GM18858 (cell line): Measurements from ENCODE around the gene SFXN3.
"Not testable (repeated sequence)": the region's sequence is repeated elsewhere in the genome, so short reads cannot be mapped to it uniquely, and the experiment has no call there.

Experiments
- ATAC-seq: cut with Tn5 transposase; IDR thresholded peaks from one replicate; pipeline ENCODE4 v1.9.1; 2021; ENCODE audit not compliant: unreplicated experiment

Gene SFXN3

DNA sequence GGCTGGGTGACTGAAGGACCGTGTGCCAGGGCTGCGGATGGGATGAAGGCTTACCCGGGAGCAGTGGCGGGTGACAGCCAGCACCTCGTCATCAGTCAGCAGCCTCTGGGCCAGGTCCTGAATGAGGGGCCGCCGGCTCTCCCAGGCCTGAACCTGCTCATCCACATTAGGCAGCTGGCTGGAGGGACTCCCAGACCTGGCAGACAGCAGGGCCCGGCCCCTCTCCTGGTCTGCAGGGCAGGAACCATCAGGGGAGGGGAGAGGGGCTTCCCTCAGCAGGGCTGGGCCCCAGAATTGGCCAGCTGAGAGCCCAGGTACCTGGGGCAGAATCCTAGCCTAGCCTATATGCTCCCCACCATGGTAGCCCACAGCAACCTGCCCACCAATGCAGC lies 15.5 kb upstream of the SFXN3 start:
- ATAC-seq, result no peak

DNA sequence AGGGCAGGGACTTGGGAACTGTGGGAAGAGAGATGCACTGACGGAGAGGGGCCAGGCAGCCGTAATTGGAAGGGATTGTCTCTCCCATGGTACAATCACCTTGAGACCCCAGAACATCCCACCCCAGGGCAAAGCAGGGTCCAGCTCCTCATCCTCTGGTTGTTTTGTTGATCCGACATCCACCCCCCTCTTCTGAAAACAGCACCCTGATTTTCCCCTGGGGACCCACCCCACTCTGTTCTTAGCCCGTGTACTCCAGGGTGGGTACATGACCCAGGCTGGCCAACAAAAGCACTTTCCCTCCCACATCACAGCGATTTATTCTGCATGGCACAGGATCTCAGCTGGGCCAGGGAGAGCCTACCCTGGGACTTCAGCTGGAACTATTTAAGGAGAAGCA lies 14.2 kb upstream of the SFXN3 start:
- ATAC-seq, result no peak

DNA sequence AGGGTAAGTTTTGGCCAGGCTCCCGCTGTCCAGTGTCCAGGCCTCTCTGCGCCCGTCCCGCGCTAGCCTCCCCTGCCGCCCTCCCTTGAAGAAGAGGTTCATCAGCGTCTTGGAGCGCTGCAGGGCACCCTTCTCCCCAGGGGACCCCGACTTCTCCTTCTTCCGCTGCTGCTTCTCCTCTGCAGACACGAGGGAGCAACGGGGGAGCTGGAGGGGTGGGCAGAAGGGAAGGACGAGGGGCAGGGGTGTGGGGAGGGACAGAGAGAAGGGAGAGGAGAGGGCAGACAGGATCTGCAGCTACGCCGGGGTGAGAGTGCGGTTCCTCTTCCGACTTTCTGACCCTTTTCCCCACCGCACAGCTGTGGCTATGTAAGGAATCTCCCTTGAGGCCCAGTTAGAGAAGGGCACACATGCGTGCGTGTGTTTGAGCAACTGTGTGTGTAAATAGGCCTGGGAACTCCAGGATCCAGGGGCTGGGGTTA lies 12.9 kb upstream of the SFXN3 start:
- ATAC-seq, result no peak

DNA sequence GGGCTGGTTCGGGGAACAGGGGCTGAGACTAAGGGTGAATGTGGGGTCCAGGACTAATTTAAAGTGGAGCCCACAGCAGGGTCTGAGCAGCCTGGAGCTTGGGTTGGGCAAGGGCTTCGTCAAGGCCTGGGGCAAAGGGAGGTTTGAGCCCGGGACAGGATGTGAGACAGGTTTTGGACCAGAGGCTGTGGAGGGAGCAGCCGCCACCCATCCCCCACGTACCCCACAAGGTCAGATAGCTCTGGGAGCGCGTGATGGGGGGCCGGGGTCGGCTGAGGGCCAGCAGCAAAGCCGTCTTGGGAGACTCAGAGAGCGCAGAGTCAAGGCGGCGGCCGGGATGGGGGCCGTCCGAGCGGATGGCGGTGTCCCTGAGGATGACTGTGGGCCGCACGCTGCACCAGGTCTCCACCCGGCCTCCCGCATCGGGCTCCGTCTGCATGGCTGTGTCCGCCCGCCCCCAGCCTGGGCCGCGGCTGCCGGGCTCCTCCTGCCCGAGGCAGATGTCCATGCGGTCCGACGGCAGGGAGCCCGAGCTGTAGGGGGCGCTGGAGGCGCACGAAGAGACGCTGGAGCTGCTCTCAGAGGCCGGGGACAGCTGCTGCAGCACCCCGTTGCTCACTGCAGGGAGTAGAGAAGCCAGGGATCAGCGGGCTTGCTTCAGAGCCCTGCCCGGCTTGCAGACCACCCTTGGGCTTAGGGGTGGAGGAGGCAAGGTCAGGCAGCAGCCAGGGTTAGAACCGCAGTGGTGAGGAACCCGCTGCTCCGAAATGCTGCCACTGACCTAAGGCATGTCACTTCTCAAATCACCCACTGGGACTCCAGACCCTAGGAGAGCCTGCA lies 12.2 kb upstream of the SFXN3 start:
- no peak for ATAC-seq

DNA sequence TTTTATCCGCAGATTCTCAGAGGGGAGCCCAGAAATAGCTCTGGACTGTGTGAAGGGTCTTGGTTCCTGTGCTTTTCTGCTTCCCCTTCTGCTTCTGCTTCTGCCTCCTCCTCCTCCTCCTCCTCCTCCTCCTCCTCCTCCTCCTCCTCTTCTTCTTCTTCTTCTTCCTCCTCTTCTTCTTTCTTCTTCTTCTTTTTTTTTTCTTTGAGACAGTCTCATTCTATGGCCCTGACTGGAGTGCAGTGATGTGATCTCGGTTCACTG lies 11.7 kb upstream of the SFXN3 start:
- ATAC-seq, result no peak

DNA sequence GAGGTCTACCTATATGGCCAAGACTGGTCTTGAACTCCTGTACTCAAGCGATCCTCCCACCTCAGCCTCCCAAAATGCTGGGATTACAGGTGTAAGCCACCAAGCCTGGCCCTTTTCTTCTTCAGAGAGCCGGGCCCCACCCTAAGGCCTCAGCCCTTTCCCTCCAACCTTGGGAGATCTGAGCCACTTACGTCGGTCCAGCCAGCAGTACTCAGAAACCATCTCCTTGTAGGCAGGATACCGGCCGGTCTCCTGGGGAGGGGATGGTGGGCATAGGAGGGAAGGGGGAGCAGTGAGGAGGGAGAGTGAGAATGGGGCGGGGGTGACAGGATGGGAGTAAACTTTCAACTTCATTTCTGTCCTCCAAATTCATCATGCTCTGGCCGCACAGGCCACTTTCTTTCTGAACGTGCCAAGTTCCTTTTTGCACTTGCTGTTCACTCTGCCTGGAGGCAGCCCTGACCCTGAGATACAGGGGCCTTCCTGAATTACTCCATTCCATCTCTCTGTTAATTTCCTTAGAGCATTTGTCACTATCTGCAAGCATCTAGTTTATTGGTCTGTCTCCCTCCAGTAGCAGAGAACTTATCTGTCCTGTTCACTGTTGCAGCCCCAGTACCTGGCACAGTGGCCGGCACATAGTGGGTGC lies 10.5 kb upstream of the SFXN3 start:
- ATAC-seq, result no peak

DNA sequence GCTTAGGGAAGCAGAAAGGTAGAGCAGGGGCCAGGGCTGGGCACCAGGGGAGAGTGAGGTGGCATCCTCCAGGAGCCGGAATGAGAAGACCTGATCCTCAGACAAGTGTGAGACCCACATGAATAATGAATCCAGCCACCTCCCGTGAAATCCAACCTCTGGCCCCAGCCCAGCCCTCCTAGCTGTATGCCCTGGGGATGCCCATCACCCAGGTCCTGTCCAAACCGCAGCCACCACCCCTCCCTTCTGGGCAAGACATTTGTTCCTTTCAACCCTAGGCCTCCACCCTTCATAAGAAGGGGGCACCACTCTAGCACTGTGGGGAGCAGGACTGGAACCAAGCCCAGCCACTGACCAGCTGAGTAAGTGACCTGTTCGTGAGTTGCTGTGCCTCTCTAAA lies 9.8 kb upstream of the SFXN3 start:
- no peak for ATAC-seq

DNA sequence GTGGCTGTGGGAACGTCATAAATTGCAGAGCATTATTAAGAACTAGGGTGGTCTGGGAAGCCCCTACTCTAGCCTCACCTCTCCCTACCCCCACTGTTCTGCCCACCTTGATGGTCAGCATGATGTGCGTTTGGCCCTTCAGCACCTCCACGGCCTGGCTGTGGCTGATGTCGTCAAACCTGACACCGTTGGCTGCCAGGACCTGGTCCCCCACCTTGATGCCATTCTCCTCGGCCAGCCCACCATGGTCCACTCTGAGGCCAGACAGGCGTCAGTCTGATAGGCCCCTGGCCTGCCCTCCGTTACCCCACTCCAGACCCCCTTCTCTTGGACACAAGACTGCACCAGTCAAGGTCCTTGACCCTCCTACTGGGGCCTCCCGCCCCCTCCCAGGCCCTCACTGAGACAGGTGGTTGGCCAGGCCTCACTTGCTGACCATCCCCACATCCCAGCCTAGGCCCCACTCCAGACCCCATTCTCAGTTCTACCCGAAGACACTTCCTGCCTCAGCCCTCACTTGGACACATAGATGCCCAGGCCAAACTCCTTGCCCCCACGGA lies 9.3 kb upstream of the SFXN3 start:
- ATAC-seq, result no peak

DNA sequence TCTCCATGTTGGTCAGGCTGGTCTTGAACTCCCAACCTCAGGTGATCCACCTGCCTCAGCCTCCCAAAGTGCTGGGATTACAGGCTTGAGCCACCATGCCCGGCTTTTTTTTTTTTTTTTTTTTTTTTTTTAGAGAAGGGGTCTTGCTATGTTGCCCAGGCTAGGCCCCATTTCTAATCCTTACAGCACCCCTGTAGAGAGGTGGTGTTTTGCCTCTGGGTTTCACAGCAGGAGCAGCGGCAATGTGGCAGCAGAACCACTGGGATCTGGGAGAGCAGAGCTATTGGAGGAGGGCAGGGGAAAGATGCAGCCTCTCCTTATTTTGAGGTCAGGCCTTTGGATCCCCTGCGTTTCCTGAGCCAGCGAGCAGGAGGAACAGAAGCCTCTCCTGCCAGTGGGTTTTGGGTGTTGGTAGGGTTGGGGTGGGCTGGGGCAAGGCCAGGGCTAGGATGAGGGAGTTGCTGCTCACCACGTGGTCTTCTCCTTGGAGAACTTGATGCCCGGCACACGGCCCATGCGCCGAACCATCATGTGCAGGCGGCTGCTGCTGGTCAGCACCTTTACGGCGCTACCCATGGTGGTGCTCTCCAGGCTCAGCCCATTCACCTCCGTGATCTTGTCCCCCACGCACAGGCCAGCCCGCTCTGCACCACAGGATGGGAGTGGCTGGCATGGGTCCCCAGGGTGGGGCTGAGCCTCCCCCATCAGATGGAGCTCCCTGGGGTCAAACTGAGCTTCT lies 7.9 kb upstream of the SFXN3 start:
- ATAC-seq, result no peak

DNA sequence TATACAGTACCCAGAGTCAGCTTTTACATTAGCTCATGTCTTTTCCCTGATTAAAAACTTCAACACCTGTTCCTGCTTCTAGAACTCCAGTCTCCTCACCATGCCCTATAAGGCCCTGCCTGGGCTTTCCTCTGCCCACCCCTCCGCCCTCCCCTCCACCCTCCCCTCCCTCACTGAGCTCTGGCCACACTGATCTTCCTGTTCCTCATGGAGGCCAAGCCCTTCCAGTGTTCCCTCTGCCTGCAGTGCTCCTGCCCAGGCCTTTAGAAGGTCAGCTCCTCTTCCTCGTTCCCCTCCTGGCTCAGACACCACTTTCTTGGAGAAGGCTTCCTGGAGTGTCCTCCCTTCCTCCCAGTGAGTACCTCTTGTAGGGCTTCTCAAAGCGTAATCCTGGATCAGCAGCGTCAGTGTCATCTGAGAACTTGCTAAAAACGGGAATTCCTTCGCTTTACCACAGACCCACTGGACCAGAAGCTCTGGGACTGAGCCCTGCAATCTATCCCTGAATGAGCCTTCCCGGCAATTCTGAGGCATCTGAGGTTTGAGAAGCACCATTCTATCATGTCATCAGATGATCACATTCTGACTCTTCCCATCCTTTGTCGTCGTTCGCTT lies 3.8 kb upstream of the SFXN3 start:
- ATAC-seq, result no peak

DNA sequence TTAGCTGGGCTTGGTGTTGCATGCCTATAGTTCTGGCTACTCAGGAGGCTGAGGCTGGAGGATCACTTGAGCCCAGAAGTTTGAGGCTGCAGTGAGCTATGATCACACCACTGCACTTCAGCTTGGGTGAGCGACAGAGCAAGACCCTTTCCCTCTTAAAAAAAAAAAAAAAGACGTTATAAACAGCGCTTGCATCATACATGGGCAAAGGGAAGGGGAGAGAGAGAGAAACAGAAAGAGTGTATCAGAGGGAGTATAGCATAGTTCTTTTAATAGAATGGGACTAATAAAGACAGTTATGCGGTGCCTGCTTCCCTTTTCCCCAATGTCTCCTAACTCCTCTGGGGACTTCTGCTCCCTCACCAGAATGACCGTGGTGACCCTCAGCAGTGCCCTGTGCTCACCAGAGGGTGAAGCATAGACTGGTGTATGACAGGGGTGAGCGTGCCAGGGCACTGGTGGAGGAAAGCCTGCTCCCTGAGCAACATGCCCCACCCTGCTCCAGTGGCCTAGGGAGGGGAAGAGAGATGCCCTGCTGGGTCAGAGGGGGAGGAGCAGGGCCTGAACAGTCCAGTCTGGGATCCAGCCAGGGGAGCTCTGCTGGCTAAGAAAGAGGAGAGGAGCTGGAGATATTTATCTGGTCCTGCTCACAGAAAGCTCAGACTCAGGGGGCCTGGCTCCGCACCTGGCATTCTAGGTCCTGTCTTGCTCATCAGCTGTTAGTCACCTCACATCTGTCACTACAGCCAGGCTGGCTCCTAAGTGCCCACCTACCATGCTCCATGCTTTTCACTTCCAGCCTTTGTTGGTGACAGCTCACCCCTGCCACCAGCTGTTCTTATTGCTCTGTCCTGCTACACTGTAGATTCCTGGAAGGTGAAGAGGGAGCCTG lies 2.3 kb upstream of the SFXN3 start:
- ATAC-seq, result no peak

DNA sequence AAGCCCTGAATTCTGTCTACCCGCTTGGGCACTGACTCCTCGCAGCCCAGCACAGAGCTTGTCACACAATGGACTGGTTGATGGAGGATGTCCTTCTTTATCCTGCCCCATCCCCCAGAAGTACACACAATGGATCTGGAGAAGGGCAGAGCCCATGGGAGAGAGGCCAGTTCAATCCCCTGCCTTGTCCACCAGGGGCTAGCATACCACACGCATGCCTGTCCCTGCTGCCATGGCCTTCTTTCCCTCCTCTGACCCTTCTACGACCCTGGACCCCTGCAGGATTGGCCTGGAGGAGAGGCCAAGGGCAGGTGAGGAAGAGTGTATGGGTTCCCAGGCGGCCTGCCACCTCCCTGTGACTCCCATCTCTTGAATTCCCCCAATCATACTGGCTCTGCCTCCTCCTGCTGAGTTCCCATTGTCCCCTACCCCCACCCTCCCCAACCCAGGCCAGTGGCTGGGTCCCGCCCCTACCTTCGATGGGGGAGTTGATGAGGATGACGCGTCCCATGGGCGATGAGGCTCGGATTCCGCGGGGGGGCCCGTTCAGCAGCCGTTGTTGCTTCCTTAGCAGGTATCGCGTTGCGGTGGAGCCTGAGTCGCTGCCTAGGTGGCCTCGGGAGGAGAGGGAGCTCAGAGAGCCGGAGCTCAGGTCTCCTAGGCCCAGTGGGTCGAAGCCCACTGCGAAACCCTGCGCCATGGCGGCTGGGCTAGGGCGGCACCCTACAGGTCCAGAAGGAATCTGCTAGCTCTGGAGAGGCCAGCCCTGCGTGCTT lies 1.3 kb upstream of the SFXN3 start:
- ATAC-seq, result no peak

DNA sequence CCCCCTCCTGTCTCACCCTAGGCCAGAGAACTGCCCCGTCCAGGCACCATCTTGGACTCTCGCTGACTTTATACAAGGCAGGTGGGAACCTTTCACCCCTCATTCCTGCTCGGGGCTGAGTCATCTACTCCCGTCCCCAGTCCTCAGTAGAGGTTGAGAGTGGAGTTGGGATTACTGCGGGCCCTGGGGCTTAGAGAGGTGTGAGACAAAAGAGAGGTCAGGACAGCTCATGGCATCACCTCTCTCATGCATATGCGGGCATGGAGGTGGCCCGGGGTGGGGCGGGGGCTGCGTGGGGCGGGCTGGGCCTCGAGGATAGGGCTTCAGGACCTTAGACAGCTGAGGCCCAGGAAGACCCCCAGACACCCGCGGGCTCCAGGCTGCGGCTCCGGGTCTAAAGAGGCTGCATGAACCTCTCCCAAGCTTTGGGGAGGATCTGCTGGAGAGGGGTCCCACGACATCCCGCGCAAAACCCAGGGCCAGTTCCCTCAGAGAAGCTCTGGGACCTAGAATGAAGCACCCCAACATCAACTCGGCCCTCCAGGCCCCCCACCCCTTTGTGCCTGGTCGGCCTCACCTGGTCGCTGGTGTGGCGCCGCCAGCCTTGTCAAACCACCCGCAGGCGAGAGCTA lies 422 bp upstream of the SFXN3 start:
- ATAC-seq, result no peak

DNA sequence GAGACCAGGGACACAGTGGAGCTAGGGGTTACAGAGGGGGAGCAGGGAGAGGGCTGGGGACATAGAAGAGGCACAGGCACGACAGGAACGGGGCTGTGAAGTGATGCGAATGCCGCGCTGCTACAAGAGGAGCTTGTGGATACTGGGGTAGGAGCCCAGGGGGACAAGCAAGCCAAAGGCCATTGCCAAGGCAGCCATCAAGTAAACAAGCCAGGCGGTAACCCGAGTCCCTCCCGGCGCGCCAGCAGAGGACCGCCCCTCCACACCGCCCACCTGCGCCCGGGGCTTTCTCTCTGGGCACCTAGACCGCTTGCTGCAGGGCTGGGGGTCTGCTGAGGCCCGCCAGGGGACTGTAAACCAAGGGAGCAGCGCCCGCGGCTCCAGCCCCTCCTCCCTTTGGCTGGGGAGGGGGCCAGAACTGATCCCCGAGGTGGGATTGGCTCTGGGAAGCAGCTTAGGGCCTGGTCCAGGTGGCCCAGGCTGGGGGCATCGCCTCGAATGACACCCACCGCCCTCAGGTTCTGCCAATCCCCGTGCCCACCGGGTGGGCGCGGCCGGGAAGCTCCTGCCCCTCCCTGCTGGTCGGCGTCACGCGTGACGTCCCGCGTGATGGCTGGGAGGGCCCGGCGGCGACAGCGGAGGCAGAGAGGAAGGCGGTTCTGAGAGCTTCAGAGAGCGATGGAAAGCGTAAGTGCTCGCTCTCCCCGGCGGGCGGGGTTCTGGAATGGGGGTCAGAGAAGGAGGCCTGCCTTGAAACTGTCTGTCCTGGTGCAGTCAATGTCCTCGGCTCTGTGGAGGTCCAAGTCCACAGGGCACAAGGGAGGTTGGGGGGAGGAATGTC lies 982 bp downstream of the SFXN3 start:
- no peak for ATAC-seq

DNA sequence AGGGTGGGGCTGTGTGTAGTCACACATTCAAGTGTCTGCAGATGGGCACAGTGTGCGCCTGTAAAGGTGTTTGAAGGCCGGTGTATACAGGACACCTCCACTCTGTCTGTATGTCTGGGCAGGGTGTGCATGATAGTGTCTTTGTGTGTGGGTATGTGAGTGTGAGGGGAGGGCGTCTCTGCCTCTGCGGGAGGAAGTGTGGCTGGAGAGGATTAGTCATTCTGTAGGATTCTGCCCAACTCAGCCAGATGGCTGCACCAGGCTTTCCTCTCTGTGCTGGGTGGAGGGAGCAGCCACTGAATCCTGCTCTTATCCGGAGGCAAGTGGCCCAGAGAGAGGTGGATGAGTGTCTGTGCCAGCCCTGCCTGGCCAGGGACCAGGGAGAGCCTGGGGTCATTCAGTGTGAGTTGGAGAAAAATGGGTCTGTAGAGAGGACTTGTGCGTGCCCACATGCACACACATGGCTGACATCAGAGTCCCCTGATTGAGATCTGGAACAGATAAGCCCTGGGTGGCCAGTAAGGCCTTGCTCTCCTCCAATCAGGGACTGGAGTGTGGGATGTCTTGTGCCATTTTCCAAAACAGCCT lies 1.7 kb downstream of the SFXN3 start:
- no peak for ATAC-seq

DNA sequence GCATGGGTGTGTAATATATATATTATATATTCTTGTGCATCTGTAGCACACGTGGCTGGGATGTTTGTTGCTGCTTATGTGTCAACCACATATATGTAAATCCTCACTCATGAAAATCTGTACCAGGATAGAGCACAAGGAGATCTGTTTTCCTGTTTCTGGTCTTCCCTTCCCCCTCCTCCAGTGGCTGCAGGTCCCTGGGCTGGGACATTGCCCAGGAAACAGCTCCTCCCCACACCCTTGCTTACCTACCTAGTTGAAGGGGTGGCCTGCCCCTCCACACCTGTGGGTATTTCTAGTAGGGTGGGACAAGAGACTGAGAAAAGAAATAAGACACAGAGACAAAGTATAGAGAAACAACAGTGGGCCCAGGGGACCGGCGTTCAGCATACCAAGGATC lies 2.2 kb downstream of the SFXN3 start:
- ATAC-seq, result no peak

DNA sequence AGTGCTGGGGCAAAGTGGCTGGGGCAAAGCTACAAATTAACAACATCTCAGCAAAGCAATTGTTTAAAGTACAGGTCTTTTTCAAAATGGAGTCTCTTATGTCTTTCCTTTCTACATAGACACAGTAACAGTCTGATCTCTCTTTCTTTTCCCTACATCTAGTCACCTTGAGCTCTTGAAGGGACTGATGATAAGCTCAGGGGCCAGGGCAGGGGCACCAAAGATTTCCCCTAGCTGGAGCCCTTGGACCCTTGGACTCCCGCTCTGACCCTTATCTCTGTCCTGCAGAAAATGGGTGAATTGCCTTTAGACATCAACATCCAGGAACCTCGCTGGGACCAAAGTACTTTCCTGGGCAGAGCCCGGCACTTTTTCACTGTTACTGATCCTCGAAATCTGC lies 3.4 kb downstream of the SFXN3 start:
- not testable (repeated sequence) for ATAC-seq

DNA sequence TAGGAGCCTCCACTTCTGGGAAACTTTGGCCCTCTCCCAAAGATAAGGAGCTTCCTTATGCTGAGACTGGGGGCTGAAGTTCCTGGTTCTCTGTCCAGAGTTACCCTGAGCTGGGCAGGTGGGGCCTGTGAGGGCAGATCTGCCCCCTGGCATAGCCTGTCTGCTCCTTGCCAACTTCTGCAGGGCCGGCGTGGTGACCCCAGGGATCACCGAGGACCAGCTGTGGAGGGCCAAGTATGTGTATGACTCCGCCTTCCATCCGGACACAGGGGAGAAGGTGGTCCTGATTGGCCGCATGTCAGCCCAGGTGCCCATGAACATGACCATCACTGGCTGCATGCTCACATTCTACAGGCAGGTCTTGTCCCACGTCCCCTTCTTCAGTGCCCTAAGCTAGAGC lies 4.3 kb downstream of the SFXN3 start:
- ATAC-seq, result no peak
